C4-2B (cell line): Measurements from ENCODE around the gene ZNF264.
"Not testable (repeated sequence)": the region's sequence is repeated elsewhere in the genome, so short reads cannot be mapped to it uniquely, and the experiment has no call there.

Experiments
- H3K27ac ChIP-seq: fragments of 450-650 bp; 2 replicates; pipeline ENCODE4 v1.5.1; 2017
- ZFX ChIP-seq: fragments of 450-650 bp; IDR thresholded peaks from 2 replicates; pipeline ENCODE4 v1.6.1; 2017
- TF ChIP-seq, protein P1 (sequence below): fragments of 450-650 bp; conservative IDR thresholded peaks from 2 replicates; pipeline ENCODE4 v1.5.1; 2017; ENCODE audit warnings: mild to moderate bottlenecking

The ZNF264 gene

DNA sequence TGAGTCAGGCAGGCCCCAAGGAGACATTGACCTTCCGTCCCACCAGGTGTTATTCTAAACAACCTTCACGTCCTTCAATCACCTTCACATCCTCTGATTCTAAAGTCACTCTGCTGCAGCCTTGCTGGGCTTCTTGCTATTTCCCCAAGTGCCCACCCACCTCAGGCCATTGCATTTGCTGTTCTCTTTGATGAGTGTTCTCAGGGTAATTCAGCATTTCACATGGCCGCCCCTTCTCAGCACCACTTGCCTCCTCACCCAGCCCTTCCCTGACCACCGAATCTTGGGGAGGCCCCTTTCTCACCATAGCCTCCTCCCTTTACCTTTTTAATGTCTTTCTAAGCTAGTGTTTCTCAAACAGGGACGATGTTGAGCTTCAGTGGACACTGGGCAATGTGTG is 53.8 kb downstream of the ZNF264 start:
- no peak overlapping the region for H3K27ac ChIP-seq
- TF ChIP-seq, protein P1, sequence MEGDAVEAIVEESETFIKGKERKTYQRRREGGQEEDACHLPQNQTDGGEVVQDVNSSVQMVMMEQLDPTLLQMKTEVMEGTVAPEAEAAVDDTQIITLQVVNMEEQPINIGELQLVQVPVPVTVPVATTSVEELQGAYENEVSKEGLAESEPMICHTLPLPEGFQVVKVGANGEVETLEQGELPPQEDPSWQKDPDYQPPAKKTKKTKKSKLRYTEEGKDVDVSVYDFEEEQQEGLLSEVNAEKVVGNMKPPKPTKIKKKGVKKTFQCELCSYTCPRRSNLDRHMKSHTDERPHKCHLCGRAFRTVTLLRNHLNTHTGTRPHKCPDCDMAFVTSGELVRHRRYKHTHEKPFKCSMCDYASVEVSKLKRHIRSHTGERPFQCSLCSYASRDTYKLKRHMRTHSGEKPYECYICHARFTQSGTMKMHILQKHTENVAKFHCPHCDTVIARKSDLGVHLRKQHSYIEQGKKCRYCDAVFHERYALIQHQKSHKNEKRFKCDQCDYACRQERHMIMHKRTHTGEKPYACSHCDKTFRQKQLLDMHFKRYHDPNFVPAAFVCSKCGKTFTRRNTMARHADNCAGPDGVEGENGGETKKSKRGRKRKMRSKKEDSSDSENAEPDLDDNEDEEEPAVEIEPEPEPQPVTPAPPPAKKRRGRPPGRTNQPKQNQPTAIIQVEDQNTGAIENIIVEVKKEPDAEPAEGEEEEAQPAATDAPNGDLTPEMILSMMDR: no peak
- no peak for TF ChIP-seq ZFX

- TF ChIP-seq ZFX: no peak
- TF ChIP-seq, protein P1: no peak
- H3K27ac ChIP-seq: no peak overlapping the region
Measured at GRCh38 chr19:57245959-57246358, 54.7 kb downstream of the ZNF264 start.

GRCh38 chr19:57248646-57249045 is 57.3 kb downstream of the ZNF264 start:
- no peak for TF ChIP-seq ZFX
- TF ChIP-seq, protein P1: no peak
- no peak overlapping the region for H3K27ac ChIP-seq

DNA sequence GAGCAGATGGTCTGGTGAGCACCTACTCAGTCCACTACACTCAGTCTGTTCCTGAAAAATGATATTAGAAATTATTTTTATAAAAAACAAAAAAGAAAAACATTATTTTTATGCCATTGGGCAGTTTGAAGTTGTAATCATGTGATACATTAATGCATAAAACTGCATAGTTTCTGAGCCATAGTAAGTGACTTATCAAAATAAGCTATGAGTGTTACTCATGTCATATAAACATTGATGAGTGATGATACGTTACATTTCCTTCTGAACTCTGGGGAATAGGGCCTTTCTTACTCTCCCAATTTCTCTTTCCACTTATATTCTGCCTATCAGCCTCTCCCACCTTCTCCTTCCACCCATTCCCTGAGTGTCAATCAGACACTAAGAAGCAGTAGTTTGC is 58.0 kb downstream of the ZNF264 start:
- TF ChIP-seq, protein P1: no peak
- TF ChIP-seq ZFX: no peak
- H3K27ac ChIP-seq: no peak overlapping the region

- not testable (repeated sequence) for H3K27ac ChIP-seq
Measured at GRCh38 chr19:57253767-57254166, 62.5 kb downstream of the ZNF264 start.

GRCh38 chr19:57262044-57262443 is 70.7 kb downstream of the ZNF264 start:
- H3K27ac ChIP-seq: no peak overlapping the region
- TF ChIP-seq ZFX: no peak
- TF ChIP-seq, protein P1: no peak

GRCh38 chr19:57263244-57263741 is 72.0 kb downstream of the ZNF264 start:
- TF ChIP-seq ZFX: no peak
- TF ChIP-seq, protein P1: no peak
- no peak overlapping the region for H3K27ac ChIP-seq

GRCh38 chr19:57267291-57267690 is 76.0 kb downstream of the ZNF264 start:
- TF ChIP-seq, protein P1: no peak
- no peak for TF ChIP-seq ZFX
- H3K27ac ChIP-seq: no peak overlapping the region
